Measurements from ENCODE around the gene BBS1. TPM values are rescaled to one million over a fixed set of nuclear protein-coding genes. Genes with fewer than 3 reads are reported as not detected.

BBS1 gene
- total RNA-seq, 1 donor from 2014 or later, result 54.7 TPM

GRCh38 chr11:66465373-66466224 is 44.8 kb upstream of the BBS1 start:
- Mint-ChIP-seq H3K27ac (ENCODE audit: unreplicated experiment) (no peak overlapping the region), H3K27me3 (ENCODE audit: low read depth) (peaks cover 11% of the 10 kb centered on the region), H3K4me3 (peak overlapping the region; percentile 91), H3K9me3 (peaks cover 8% of the 10 kb centered on the region), H3K4me1 (peaks cover 38% of the 10 kb centered on the region), H3K36me3 (ENCODE audit: low read depth) (peaks cover 3% of the 10 kb centered on the region)
- TF ChIP-seq, protein P1, sequence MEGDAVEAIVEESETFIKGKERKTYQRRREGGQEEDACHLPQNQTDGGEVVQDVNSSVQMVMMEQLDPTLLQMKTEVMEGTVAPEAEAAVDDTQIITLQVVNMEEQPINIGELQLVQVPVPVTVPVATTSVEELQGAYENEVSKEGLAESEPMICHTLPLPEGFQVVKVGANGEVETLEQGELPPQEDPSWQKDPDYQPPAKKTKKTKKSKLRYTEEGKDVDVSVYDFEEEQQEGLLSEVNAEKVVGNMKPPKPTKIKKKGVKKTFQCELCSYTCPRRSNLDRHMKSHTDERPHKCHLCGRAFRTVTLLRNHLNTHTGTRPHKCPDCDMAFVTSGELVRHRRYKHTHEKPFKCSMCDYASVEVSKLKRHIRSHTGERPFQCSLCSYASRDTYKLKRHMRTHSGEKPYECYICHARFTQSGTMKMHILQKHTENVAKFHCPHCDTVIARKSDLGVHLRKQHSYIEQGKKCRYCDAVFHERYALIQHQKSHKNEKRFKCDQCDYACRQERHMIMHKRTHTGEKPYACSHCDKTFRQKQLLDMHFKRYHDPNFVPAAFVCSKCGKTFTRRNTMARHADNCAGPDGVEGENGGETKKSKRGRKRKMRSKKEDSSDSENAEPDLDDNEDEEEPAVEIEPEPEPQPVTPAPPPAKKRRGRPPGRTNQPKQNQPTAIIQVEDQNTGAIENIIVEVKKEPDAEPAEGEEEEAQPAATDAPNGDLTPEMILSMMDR (conservative IDR thresholded peaks at IDR 0.05), result no peak
- no peak for DNase-seq (ENCODE audit: low read depth, low spot score)

DNA sequence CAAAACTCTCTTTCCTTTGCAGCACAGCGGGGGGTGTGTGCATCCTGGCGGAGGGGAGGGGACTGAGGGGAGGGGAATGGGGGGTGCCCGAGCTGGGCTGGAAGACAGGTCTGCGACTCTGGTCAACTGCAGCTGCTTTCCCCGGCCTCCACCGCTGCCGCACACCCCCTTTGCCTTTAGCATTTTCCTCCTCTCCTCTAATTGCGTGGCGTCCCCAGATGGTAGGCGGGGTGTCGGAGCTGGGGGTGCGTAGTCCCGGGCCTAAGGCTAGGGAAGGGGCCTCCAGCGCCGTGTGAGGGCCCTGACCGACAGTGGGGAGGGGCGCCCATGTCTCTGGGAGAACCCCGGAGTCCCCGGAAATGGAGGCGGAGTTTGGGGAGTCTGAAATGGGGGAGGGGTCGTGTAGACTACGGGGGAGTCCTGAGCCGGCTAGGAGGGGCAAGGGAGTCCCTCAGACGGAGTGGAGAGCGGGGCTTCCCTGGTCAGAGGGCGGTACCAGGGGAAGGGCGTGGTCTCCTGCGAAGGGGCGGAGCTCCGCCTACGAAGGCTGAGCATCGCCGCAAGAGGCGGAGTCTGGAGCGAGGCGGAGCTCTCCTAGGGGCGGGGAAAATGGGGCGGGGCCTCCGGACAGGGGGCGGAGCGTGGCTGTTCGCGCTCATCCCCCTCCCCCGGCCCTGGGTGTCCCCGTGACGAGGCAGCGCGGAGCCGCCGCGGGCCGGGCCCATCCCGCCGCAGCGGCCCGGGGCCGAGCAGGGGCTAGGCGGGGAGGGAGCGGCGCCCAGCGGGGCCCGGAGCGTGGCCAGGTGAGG is 44.0 kb upstream of the BBS1 start, which contains the start of gene PELI3:
Gene PELI3, plus strand, starts transcription at position 681 of the 809 bp plus-strand sequence. CDS start 1,224 bp downstream, outside the sequence.
- Mint-ChIP-seq H3K4me1 (peaks cover 41% of the 10 kb centered on the region), H3K27me3 (ENCODE audit: low read depth) (peaks cover 11% of the 10 kb centered on the region), H3K4me3 (peak within 1 kb of the TSS; percentile 93), H3K36me3 (ENCODE audit: low read depth) (peaks cover 3% of the 10 kb centered on the region), H3K27ac (ENCODE audit: unreplicated experiment) (peak within 1 kb of the TSS; percentile 71), H3K9me3 (peaks cover 6% of the 10 kb centered on the region)
- peak; percentile 92 for DNase-seq (ENCODE audit: low read depth, low spot score)
- TF ChIP-seq, protein P1 (conservative IDR thresholded peaks at IDR 0.05), result no peak

DNA sequence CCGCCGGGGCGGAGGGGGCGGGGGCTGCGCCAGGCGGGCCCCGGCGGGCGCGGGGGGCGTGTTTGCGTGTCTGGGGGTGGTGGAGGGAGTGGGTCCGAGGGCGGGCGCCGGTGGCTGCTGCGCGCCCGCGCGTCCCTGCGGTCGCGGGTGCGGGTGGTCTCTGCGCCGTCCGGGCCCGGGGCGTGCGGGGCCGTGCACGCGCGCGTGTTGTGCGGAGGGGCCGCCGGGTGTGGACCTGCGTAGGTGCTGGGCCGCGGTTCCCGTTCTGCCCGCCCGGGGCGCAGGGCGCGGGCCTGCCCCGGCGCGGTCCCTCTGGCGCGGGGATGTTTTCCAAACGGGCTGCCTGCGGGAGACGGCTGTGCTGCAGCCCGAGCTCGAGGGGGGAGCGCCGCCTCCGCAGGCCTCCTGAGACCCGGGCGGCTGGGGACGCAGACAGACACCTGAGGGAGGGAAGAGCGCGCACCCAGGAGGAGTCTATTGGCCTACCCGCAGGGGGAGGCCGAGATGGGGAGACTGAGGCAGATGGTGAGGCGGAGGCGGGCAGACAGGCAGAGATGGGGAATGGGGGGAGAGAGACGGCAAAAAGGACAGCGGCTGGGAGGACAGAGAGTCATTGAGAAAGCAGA is 43.3 kb upstream of the BBS1 start:
- TF ChIP-seq, protein P1 (conservative IDR thresholded peaks at IDR 0.05), result peak; percentile 46
- Mint-ChIP-seq H3K4me3 (peak overlapping the region; percentile 93), H3K27ac (ENCODE audit: unreplicated experiment) (peak overlapping the region; percentile 71), H3K36me3 (ENCODE audit: low read depth) (peaks cover 3% of the 10 kb centered on the region), H3K4me1 (peaks cover 37% of the 10 kb centered on the region), H3K9me3 (peaks cover 4% of the 10 kb centered on the region), H3K27me3 (ENCODE audit: low read depth) (peaks cover 9% of the 10 kb centered on the region)
- no peak for DNase-seq (ENCODE audit: low read depth, low spot score)

GRCh38 chr11:66467756-66468155 is 42.7 kb upstream of the BBS1 start:
- peak overlapping the region; percentile 93 for H3K4me3 Mint-ChIP-seq
- peak; percentile 58 for DNase-seq (ENCODE audit: low read depth, low spot score)
- peaks cover 37% of the 10 kb centered on the region for H3K4me1 Mint-ChIP-seq
- H3K27me3 Mint-ChIP-seq (ENCODE audit: low read depth), result peaks cover 9% of the 10 kb centered on the region
- TF ChIP-seq, protein P1 (conservative IDR thresholded peaks at IDR 0.05), result no peak
- peaks cover 3% of the 10 kb centered on the region for H3K36me3 Mint-ChIP-seq (ENCODE audit: low read depth)
- H3K9me3 Mint-ChIP-seq, result peaks cover 1% of the 10 kb centered on the region
- no peak overlapping the region for H3K27ac Mint-ChIP-seq (ENCODE audit: unreplicated experiment)

GRCh38 chr11:66468691-66469090 is 41.7 kb upstream of the BBS1 start:
- H3K27me3 Mint-ChIP-seq (ENCODE audit: low read depth), result peaks cover 9% of the 10 kb centered on the region
- H3K4me3 Mint-ChIP-seq, result peak overlapping the region; percentile 93
- TF ChIP-seq, protein P1 (conservative IDR thresholded peaks at IDR 0.05), result no peak
- peaks cover 3% of the 10 kb centered on the region for H3K36me3 Mint-ChIP-seq (ENCODE audit: low read depth)
- H3K27ac Mint-ChIP-seq (ENCODE audit: unreplicated experiment), result no peak overlapping the region
- peaks cover 37% of the 10 kb centered on the region for H3K4me1 Mint-ChIP-seq
- DNase-seq (ENCODE audit: low read depth, low spot score), result no peak
- no peaks in the 10 kb centered on the region for H3K9me3 Mint-ChIP-seq

Measured in neural crest cell (in vitro differentiated cells).